Hematopoietic multipotent progenitor cell treated with erythropoietin and hydrocortisone succinate and interleukin-3 and kit ligand, for 4 days (in vitro differentiated cells): ENCODE data around the gene CMTR2.

Experiments used
- DNase-seq: peaks from one replicate; pipeline ENCODE4 v3.0.0-alpha.2; 2015

The CMTR2 gene

GRCh38 chr16:71264299-71264698 lies 24.9 kb downstream of the CMTR2 start:
- no peak for DNase-seq

GRCh38 chr16:71263582-71263981 lies 25.6 kb downstream of the CMTR2 start:
- no peak for DNase-seq

DNA sequence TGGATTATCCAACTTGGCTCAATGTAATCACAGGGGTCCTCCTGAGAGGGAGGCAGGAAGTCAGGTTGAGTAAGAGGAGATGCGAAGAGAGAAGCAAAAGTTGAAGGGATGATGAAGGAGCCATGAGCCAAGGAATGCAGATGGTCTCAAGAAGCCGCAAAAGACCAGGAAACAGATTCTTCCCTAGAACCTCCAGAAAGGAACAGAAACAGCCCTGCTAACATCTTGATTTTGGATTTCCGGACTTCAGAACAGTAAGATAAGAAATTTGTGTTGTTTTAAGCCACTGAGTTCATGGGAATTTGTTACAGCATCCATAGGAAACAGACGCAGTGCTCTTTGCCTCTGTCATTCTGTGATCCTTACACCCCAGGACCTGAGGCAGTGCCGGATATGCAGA lies 26.8 kb downstream of the CMTR2 start:
- DNase-seq, result no peak

DNA sequence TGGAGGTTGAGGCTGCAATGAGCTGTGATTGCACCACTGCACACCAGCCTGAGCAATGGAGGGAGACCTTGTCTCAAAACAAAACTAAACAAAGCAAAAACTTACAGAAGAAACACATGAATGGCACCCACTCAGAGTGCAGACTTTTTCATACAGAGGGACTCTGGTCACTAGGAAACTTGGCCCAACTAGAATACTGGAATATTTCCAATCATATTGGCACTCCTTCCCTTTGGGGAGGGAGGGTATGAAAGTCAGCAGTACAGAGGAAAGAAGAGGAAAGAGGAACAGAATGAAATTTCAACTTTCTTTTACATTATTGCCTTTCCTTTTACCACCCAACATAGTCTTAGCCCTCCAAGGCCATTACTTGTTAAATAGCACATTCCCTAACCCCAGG lies 28.2 kb downstream of the CMTR2 start:
- DNase-seq, result no peak

DNA sequence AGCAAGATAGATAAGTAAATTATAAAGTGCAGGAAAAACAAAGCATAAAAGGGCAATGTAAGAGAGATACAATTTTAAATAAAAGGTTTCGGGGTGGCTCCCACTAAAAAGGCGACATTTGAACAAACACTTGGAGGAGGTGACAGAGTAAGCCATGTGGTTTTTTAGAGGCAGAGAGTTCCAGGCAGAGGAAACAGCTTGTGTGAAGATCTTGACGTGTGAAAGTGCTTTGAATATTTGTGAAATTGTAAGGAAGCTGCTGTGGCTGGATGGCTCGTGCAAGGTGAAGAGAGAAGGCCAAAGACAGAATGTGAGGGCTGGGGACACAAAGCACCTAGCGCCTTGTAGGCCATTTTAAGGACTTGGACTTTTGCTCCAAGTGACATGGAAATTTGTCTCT lies 30.1 kb downstream of the CMTR2 start:
- peak; percentile 22 for DNase-seq

DNA sequence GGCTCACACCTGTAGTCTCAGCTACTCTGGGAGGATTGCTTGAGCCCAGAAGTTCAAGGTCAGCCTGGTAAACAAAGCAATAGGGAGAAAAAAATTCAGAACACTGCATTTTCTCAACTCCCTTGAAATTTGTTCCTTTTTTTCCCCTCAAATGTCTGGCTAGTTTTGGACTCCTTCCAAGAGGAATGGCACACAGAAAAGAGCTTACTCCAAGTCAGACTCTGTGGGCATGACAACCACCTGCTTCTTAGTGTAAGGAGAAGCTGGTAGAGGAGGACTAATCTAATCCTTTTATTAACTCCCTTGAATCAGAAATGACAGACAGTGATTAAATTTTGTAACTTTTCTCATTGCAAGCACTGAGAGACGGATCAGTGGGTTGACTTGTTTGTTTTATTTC lies 30.8 kb downstream of the CMTR2 start:
- no peak for DNase-seq

GRCh38 chr16:71257768-71258167 lies 31.4 kb downstream of the CMTR2 start:
- DNase-seq, result no peak

DNA sequence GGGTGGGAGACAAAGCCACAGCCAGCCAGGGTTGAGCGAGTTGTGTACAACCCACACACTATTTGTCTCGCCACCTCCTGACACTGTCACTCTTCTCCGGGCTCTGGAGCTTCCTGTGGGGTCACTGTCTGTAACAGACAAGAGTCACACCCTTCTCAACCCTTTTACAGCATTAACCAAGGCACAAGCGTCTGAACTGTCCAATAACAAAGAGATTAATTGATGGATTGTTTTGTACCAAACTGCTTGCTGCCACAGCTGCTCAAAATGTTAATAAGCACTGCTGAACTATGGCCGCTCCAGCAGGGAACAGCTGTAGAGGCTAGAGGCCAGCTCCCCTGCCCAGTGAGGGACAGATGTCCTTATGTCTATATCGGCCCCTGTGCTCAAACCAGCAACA lies 33.5 kb downstream of the CMTR2 start:
- peak; percentile 10 for DNase-seq

- no peak for DNase-seq
Observed at GRCh38 chr16:71254832-71255525, 34.2 kb downstream of the CMTR2 start.

DNA sequence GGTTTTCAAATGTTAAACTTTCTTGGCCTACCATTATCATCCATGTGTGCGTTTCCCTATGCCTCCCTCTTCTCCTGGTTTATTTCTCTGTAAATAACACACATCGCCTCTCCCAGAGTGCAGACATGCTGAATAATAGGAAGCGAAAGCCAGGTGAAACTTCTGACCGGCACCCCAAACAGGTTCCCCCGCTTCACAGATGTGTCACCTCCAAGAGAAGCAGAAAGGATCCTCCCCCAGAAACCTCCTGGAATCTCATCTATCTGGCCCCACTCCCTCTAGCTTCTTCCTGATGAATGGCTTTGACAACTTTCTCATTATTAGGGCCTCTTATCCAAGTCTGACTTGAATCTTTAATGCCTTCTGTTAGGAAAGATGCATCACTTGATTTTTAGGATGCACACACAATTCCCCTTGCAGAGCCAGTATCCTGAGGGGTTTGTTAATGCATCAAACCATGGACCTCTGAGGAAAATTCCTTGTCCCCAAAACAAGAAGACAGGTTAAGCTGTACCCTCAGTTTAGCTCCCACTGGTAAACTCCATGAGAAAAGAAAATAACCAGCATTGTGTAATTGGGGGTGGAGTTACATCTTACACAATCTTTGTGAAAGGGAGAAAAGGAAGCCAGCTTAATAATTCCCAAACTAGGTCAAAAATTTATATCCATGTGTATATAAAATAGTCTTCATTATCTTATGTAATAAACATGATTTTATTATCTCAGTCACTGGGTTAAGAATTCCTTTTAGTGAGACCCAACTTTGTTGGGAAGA lies 38.6 kb downstream of the CMTR2 start:
- DNase-seq, result no peak

GRCh38 chr16:71249399-71249798 lies 39.8 kb downstream of the CMTR2 start:
- peak; percentile 14 for DNase-seq

GRCh38 chr16:71247478-71247877 lies 41.7 kb downstream of the CMTR2 start:
- no peak for DNase-seq

DNA sequence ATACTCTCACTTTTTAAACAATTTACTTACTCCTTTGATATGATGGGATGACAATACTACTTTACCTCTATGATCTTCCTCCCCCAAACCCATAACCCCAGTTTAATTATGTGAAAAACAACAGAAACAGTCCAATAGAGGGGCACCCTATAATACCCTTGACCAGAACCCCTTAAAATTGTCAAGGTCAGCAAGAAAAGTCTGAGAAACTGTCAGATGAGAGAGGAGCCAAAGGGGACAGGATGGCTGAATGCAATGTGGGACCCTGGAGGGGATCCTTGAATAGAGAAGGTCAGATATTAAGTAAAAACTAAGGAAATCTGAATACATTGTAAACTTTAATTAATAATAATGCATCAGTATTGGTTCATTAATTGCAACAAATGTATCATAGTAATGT lies 42.9 kb downstream of the CMTR2 start:
- no peak for DNase-seq

- DNase-seq, result no peak
Observed at GRCh38 chr16:71244521-71244920, 44.7 kb downstream of the CMTR2 start.

DNA sequence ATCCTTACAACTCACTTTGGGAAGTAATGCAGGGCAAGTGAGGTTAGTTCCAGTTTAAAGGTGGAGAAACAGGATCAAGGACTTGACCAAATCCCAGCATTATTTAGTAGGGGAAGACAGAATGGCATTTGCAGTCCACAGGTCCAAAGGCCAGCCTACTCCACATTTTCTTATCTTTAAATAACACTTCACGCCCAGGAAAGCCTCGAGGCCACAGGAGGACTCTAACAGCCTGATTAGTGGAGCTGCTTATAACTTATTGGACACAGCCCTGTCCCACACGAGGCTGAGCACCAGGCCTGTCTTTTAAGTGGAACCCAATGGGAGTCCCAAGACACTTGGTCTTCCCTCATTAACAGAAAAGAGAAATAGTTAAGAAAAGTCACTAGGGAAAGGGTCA lies 46.6 kb downstream of the CMTR2 start:
- DNase-seq, result peak; percentile 28

- DNase-seq, result no peak
Observed at GRCh38 chr16:71242036-71242435, 47.2 kb downstream of the CMTR2 start.
